ENCODE data around the gene GPN2. TPM values are rescaled to one million over a fixed set of nuclear protein-coding genes. Genes with fewer than 3 reads are reported as not detected.
A peak's percentile ranks its signal among the peaks of the same experiment; 100 is the strongest.
"Not testable (repeated sequence)": the region's sequence is repeated elsewhere in the genome, so short reads cannot be mapped to it uniquely, and the experiment has no call there.

GPN2 gene
- total and polyA plus RNA-seq, 9 of the 15 experiments (the other 6 are each of a cell fraction or from before 2014, with no cell fraction given): 9.9 to 58.8 (median 20.4) TPM

DNA sequence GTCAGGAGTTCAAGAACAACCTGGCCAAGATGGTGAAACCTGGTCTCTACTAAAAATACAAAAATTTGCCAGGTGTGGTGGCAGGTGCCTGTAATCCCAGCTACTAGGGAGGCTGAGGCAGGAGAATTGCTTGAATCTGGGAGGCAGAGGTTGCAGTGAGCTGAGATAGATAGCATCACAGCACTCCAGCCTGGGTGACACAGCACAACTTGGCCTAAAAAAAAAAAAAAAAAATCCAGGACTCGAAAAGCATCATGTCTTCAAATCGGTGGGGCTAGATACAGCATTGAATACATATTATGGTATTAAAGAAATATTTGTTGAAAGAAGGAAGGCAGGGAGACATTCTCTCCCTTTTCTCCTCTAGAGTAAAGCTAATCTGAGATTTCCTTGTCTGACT is 17.0 kb downstream of the GPN2 start:
- POLR2A ChIA-PET: interaction anchor here (0.6 to 1.5 kb wide), 3 partner anchors 8 to 392 kb away, joined by 3 to 9 read pairs (median 4); partner anchors contain the start of gene GPATCH3
- H3K9ac ChIP-seq (ENCODE audit: insufficient read depth in 1 of 2, low read depth in 2 of 2, low read length in 2 of 2); H3K9me1 ChIP-seq (ENCODE audit: control insufficient read depth, insufficient read depth, low read length); H4K20me1 ChIP-seq (replicated peaks; ENCODE audit: control insufficient read depth, insufficient read depth, low read length); H3K27me3 ChIP-seq (ENCODE audit: control insufficient read depth in 2 of 2, insufficient read depth in 2 of 2, low read length in 2 of 2); CTCF ChIA-PET (ENCODE audit: low intra/inter-chr PET ratio); H3K79me2 ChIP-seq (ENCODE audit: control insufficient read depth, insufficient read depth, low read length); FAIRE-seq; H3K9me3 ChIP-seq (replicated peaks; ENCODE audit: control insufficient read depth, insufficient read depth, low read depth, low read length); H3K4me1 ChIP-seq (replicated peaks in 1 of 2; ENCODE audit: control insufficient read depth in 2 of 2, insufficient read depth in 2 of 2, low read length in 2 of 2); BruUV-seq (replicated peaks); intact Hi-C loops (cut with micrococcal nuclease); H3K4me2 ChIP-seq (ENCODE audit: insufficient read depth, low read length); H2AFZ ChIP-seq (ENCODE audit: low read depth, low read length); in situ Hi-C loops (cut with MboI); H3K27ac ChIP-seq (ENCODE audit: extremely low read depth, low read depth, low read length); H3K4me3 ChIP-seq; DNase-seq (ENCODE audit: extremely low read depth in 1 of 4, low spot score in 3 of 4): not testable (repeated sequence)
- WGBS (ENCODE audit: insufficient coverage, low coverage, missing lambda C conversion rate): 4% methylated on average over 2 of the region's 2 CpGs
- H3K36me3 ChIP-seq (ENCODE audit: control insufficient read depth, insufficient read depth, low read length): peaks cover 14% of the 10 kb centered on the region; the same call in 2 of the 3 replicates
- TF ChIP-seq KDM1A (IDR thresholded peaks at IDR 0.05) (peak in 1 of 2 experiments; percentile 60; a peak in 2 of 4 replicates), ZNF316 (IDR thresholded peaks at IDR 0.05) (peak; percentile 75), MAFG (tag; conservative IDR thresholded peaks at IDR 0.05) (peak; percentile 80), DPF2 (IDR thresholded peaks at IDR 0.05) (peak; percentile 58; the same call in 1 of the 2 replicates), NFE2L1 (tag; IDR thresholded peaks at IDR 0.05; ENCODE audit: borderline replicate concordance, low read depth) (0 out of 2 replicates have a peak, but pooled peaks have one; percentile 11), CBFA2T3 (IDR thresholded peaks at IDR 0.05) (peak; percentile 20; the same call in 1 of the 2 replicates), RCOR1 (IDR thresholded peaks at IDR 0.05; ENCODE audit: borderline replicate concordance in 1 of 2, low read depth in 2 of 2, low read length in 2 of 2) (0 out of 4 replicates have a peak, but pooled peaks of 1 of the 2 experiments have one; percentile 17), ZNF384 (IDR thresholded peaks at IDR 0.05; ENCODE audit: low read depth, low read length) (peak; percentile 86), MAFK (IDR thresholded peaks at IDR 0.05; ENCODE audit: low read length) (peak; percentile 18; the same call in 1 of the 2 replicates), HDAC1 (IDR thresholded peaks at IDR 0.05) (0 out of 4 replicates have a peak, but pooled peaks of 1 of the 2 experiments have one; percentile 28), NFE2 (IDR thresholded peaks at IDR 0.05; ENCODE audit: low read depth) (peak; percentile 74), SMARCA4 (IDR thresholded peaks at IDR 0.05) (peak; percentile 32; the same call in 1 of the 2 replicates), PHF21A (IDR thresholded peaks at IDR 0.05; ENCODE audit: borderline replicate concordance, low read depth) (peak; percentile 30; the same call in 1 of the 2 replicates)
- ATAC-seq: peak; percentile 49

Measured in K562 (cell line).